C4-2B (cell line): Measurements from ENCODE around the gene NDST4.

Source experiments
- ZFX ChIP-seq: fragments of 450-650 bp; IDR thresholded peaks from 2 replicates; pipeline ENCODE4 v1.6.1; 2017
- TF ChIP-seq, protein P1 (sequence below): fragments of 450-650 bp; conservative IDR thresholded peaks from 2 replicates; pipeline ENCODE4 v1.5.1; 2017; ENCODE audit warnings: mild to moderate bottlenecking

DNA sequence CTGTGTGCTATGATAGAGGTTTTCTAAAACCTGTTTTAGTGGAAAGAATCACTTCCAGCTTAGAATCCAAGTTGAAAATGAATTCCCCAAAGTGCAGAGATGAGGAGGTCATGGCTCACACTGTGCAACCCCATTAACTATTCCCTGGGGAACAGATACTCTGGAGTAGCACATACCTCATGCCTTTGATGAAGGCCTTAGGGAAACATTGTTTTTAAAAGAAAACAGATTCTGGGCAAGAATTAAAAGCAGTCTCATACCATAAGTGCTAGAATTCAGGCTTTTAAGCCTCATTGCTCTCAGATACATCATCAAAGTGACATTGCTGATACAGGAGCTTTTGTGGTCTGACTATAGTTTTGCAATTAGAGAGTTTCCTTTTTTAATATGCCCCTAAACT, 115.1 kb downstream of the NDST4 start:
- TF ChIP-seq, protein P1, sequence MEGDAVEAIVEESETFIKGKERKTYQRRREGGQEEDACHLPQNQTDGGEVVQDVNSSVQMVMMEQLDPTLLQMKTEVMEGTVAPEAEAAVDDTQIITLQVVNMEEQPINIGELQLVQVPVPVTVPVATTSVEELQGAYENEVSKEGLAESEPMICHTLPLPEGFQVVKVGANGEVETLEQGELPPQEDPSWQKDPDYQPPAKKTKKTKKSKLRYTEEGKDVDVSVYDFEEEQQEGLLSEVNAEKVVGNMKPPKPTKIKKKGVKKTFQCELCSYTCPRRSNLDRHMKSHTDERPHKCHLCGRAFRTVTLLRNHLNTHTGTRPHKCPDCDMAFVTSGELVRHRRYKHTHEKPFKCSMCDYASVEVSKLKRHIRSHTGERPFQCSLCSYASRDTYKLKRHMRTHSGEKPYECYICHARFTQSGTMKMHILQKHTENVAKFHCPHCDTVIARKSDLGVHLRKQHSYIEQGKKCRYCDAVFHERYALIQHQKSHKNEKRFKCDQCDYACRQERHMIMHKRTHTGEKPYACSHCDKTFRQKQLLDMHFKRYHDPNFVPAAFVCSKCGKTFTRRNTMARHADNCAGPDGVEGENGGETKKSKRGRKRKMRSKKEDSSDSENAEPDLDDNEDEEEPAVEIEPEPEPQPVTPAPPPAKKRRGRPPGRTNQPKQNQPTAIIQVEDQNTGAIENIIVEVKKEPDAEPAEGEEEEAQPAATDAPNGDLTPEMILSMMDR, result no peak
- TF ChIP-seq ZFX, result no peak
